CD14-positive monocyte (primary cell): ENCODE measurements around the gene NSUN3. TPM values are rescaled to one million over a fixed set of nuclear protein-coding genes. Genes with fewer than 3 reads are reported as not detected.

Experiments used
- DNase-seq, 3 donors: peaks; one replicate each; pipeline ENCODE4 v3.0.0-alpha.2; 2011 to 2022
- H2AFZ ChIP-seq: 2 replicates; pipeline ENCODE4 v1.6.0; 2012; ENCODE audit warnings: mild to moderate bottlenecking, low read depth, low read length, inconsistent platforms; ENCODE audit not compliant: insufficient read depth, poor library complexity, severe bottlenecking
- H3K27ac ChIP-seq, 2 donors: 1 replicate in 1 of 2; 2 replicates in 1 of 2; pipeline ENCODE4 v1.5.1; 2012 to 2013; ENCODE audit warnings: low read length in 2 of 2, control low read depth in 1 of 2, inconsistent platforms in 1 of 2, low read depth in 1 of 2, mild to moderate bottlenecking in 1 of 2
- H3K27me3 ChIP-seq, 2 donors: one replicate each; pipeline versions ENCODE4 v1.6.0 to v1.6.1; 2011 to 2013; ENCODE audit warnings: low read length in 2 of 2; ENCODE audit not compliant: control insufficient read depth in 2 of 2, insufficient read depth in 2 of 2
- H3K36me3 ChIP-seq, 2 donors: replicated peaks in 1 of 2; 1 replicate in 1 of 2; 2 replicates in 1 of 2; pipeline versions ENCODE4 v1.5.1 to v1.6.1; 2012 to 2013; ENCODE audit warnings: low read length in 2 of 2, control low read depth in 1 of 2, inconsistent platforms in 1 of 2, mild to moderate bottlenecking in 1 of 2; ENCODE audit not compliant: insufficient read depth in 2 of 2, control insufficient read depth in 1 of 2
- H3K4me1 ChIP-seq, 2 donors: 1 replicate in 1 of 2; 2 replicates in 1 of 2; pipeline versions ENCODE4 v1.5.1 to v1.6.1; 2012 to 2013; ENCODE audit warnings: low read length in 2 of 2, control low read depth in 1 of 2, inconsistent platforms in 1 of 2, mild to moderate bottlenecking in 1 of 2, moderate library complexity in 1 of 2; ENCODE audit not compliant: insufficient read depth in 2 of 2, control insufficient read depth in 1 of 2
- H3K4me2 ChIP-seq: replicated peaks from 2 replicates; pipeline ENCODE3; 2012; ENCODE audit warnings: low read length, moderate library complexity, mild to moderate bottlenecking; ENCODE audit not compliant: poor library complexity, severe bottlenecking; ENCODE audit errors: extremely low read depth
- H3K4me3 ChIP-seq, 3 experiments: fragments of 200-600 bp in 1 of 3; sonication (generic) in 1 of 3; replicated peaks in 1 of 3; 1 replicate in 2 of 3; 2 replicates in 1 of 3; pipeline ENCODE4 v1.5.1; 2011 to 2013; ENCODE audit warnings: low read length in 3 of 3, mild to moderate bottlenecking in 3 of 3, control low read depth in 2 of 3, low read depth in 2 of 3, inconsistent platforms in 1 of 3, moderate library complexity in 1 of 3
- H3K79me2 ChIP-seq: 2 replicates; pipeline ENCODE4 v1.6.0; 2012; ENCODE audit warnings: mild to moderate bottlenecking, control low read depth, inconsistent platforms, low read length, moderate library complexity; ENCODE audit not compliant: insufficient read depth
- H3K9ac ChIP-seq: 2 replicates; pipeline ENCODE4 v1.6.0; 2017; ENCODE audit warnings: low read length, mild to moderate bottlenecking; ENCODE audit not compliant: insufficient read depth, poor library complexity, severe bottlenecking
- H3K9me3 ChIP-seq, 2 donors: replicated peaks in 1 of 2; 1 replicate in 1 of 2; 2 replicates in 1 of 2; pipeline versions ENCODE4 v1.5.1 to v1.6.1; 2012 to 2013; ENCODE audit warnings: low read length in 2 of 2, control low read depth in 1 of 2; ENCODE audit not compliant: control insufficient read depth in 1 of 2, insufficient read depth in 1 of 2
- H4K20me1 ChIP-seq: 2 replicates; pipeline ENCODE4 v1.6.0; 2012; ENCODE audit warnings: mild to moderate bottlenecking, low read length, control low read depth, moderate library complexity; ENCODE audit not compliant: insufficient read depth
- H3K27ac Mint-ChIP-seq, 7 donors: one replicate each; pipeline ENCODE4 v1.8.0; 2020; ENCODE audit warnings: mild to moderate bottlenecking in 7 of 7, mixed read lengths in 7 of 7, moderate library complexity in 6 of 7, inconsistent platforms in 2 of 7
- H3K27me3 Mint-ChIP-seq, 3 donors: one replicate each; pipeline ENCODE4 v1.8.0; 2021 to 2022; ENCODE audit warnings: low read depth in 3 of 3, mild to moderate bottlenecking in 3 of 3, mixed read lengths in 3 of 3, moderate library complexity in 3 of 3, inconsistent platforms in 1 of 3
- H3K36me3 Mint-ChIP-seq, 2 donors: one replicate each; pipeline ENCODE4 v1.8.0; 2020; ENCODE audit warnings: mixed read lengths in 2 of 2, inconsistent platforms in 1 of 2, mild to moderate bottlenecking in 1 of 2
- H3K4me1 Mint-ChIP-seq: one replicate; pipeline ENCODE4 v1.8.0; 2020; ENCODE audit warnings: mild to moderate bottlenecking, mixed read lengths
- H3K4me3 Mint-ChIP-seq, 2 donors: one replicate each; pipeline ENCODE4 v1.8.0; 2020; ENCODE audit warnings: mild to moderate bottlenecking in 2 of 2, mixed read lengths in 2 of 2, moderate library complexity in 1 of 2
- H3K9me3 Mint-ChIP-seq, 7 donors: one replicate each; pipeline ENCODE4 v1.8.0; 2020 to 2022; ENCODE audit warnings: mixed read lengths in 7 of 7, mild to moderate bottlenecking in 6 of 7, moderate library complexity in 6 of 7, inconsistent platforms in 2 of 7
- CTCF ChIP-seq: fragments of 200-600 bp; IDR thresholded peaks from one replicate; pipeline ENCODE4 v1.8.0; 2022; ENCODE audit warnings: antibody characterized with exemption, mild to moderate bottlenecking
- WGBS: methylation state at CpG from one replicate; pipeline ENCODE4 v1.1.5; 2013; ENCODE audit warnings: missing lambda C conversion rate; ENCODE audit not compliant: insufficient coverage; 5-methylcytosine and 5-hydroxymethylcytosine counted together
- intact Hi-C, 2 donors: fragments of 100-400 bp; cut with micrococcal nuclease; formaldehyde crosslinking; loops; one replicate each; pipeline versions ENCODE4 v1.15.0 to v1.15.1; 2023
- polyA plus RNA-seq, 3 donors: library from polyadenylated mRNA; depleted of rRNA in 1 of 3; unstranded in 2 of 3; stranded (reverse) in 1 of 3; fragments of 300-500 nt in 2 of 3; fragments of >200 nt in 1 of 3; fragmentation: Illumina TruSeq in 2 of 3; gene quantifications; 1 replicate in 2 of 3; 2 replicates in 1 of 3; pipeline ENCODE4 v1.2.3, GENCODE V29; 2012 to 2021

NSUN3 gene
- polyA plus RNA-seq, 3 donors, result 6.6 to 8.8 (median 7.2) TPM

GRCh38 chr3:94063496-94064119 is 747 bp downstream of the NSUN3 start:
- peaks cover 1% of the 10 kb centered on the region for H4K20me1 ChIP-seq
- peaks cover 0 to 1% (median 0%) of the 10 kb centered on the region in 3 donors for H3K27me3 Mint-ChIP-seq
- H3K4me3 ChIP-seq, result peak overlapping the region; percentile 69 to 86 (median 80)
- H3K4me3 Mint-ChIP-seq, result peak overlapping the region; percentile 93 to 99
- WGBS, result 83% methylated on average over 1 of the region's 17 CpGs
- H3K9ac ChIP-seq, result peak overlapping the region; percentile 87
- H3K9me3 ChIP-seq, result no peaks in the 10 kb centered on the region
- peaks cover 49% of the 10 kb centered on the region for H3K79me2 ChIP-seq
- H3K4me1 Mint-ChIP-seq, result peaks cover 37% of the 10 kb centered on the region
- H3K27ac ChIP-seq, result peak overlapping the region; percentile 94 to 98
- H3K36me3 ChIP-seq, result peaks cover 0 to 27% of the 10 kb centered on the region in 2 donors
- H3K4me2 ChIP-seq, result peak overlapping the region; percentile 85
- no peaks in the 10 kb centered on the region for H3K27me3 ChIP-seq
- intact Hi-C loops, result loop anchor here in 1 of 2 donors (5.0 kb wide), 1 partner anchor 81 kb away; the partner anchor contains the start of gene ARL13B
- H3K9me3 Mint-ChIP-seq, result peaks cover 0 to 4% (median 2%) of the 10 kb centered on the region in 7 donors
- H2AFZ ChIP-seq, result peak overlapping the region; percentile 84
- H3K27ac Mint-ChIP-seq, result peak overlapping the region; percentile 100
- no peak for TF ChIP-seq CTCF
- peaks cover 34% of the 10 kb centered on the region in 2 donors for H3K36me3 Mint-ChIP-seq
- H3K4me1 ChIP-seq, result peaks cover 33 to 39% of the 10 kb centered on the region in 2 donors
- peak in 1 of 3 donors; percentile 8 for DNase-seq

- intact Hi-C loops, result loop anchor here in 1 of 2 donors (5.0 kb wide), 1 partner anchor 82 kb away; the partner anchor contains the start of gene ARL13B
- H3K4me1 ChIP-seq, result peaks cover 31 to 39% of the 10 kb centered on the region in 2 donors
- H3K9me3 ChIP-seq, result no peaks in the 10 kb centered on the region
- DNase-seq, result peak; percentile 27 to 67 (median 55)
- no peak for TF ChIP-seq CTCF
- H3K4me3 Mint-ChIP-seq, result peak overlapping the region; percentile 93 to 99
- H3K36me3 ChIP-seq, result peaks cover 0 to 27% of the 10 kb centered on the region in 2 donors
- peaks cover 36% of the 10 kb centered on the region for H3K4me1 Mint-ChIP-seq
- peaks cover 29 to 31% of the 10 kb centered on the region in 2 donors for H3K36me3 Mint-ChIP-seq
- H3K79me2 ChIP-seq, result peaks cover 56% of the 10 kb centered on the region
- H3K27me3 Mint-ChIP-seq, result peaks cover 0 to 1% (median 0%) of the 10 kb centered on the region in 3 donors
- H3K9me3 Mint-ChIP-seq, result peaks cover 0 to 4% (median 2%) of the 10 kb centered on the region in 7 donors
- H4K20me1 ChIP-seq, result peaks cover 9% of the 10 kb centered on the region
- peak overlapping the region; percentile 100 for H3K27ac Mint-ChIP-seq
- peak overlapping the region; percentile 94 to 98 for H3K27ac ChIP-seq
- H3K9ac ChIP-seq, result peak overlapping the region; percentile 87
- H3K27me3 ChIP-seq, result no peaks in the 10 kb centered on the region
- H3K4me2 ChIP-seq, result peak overlapping the region; percentile 85
- peak overlapping the region; percentile 64 for H2AFZ ChIP-seq
- H3K4me3 ChIP-seq, result peak overlapping the region; percentile 5 to 80 (median 6)
- WGBS, result 63% methylated on average over 2 of the region's 6 CpGs
Observed at GRCh38 chr3:94064243-94064860, 1.5 kb downstream of the NSUN3 start.
